Endothelial cell (in vitro differentiated cells): ENCODE measurements around the gene IL1RAPL2. TPM values are rescaled to one million over a fixed set of nuclear protein-coding genes. Genes with fewer than 3 reads are reported as not detected.

Experiments
- DNase-seq: peaks from one replicate; pipeline ENCODE4 v3.0.0; 2021; ENCODE audit warnings: low spot score
- H3K27ac Mint-ChIP-seq: one replicate; pipeline ENCODE4 v1.8.0; 2021; ENCODE audit warnings: mixed read lengths, inconsistent platforms; ENCODE audit not compliant: unreplicated experiment
- H3K27me3 Mint-ChIP-seq: one replicate; pipeline ENCODE4 v1.8.0; 2021; ENCODE audit warnings: mild to moderate bottlenecking, moderate library complexity, mixed read lengths, inconsistent platforms; ENCODE audit not compliant: unreplicated experiment
- H3K36me3 Mint-ChIP-seq: one replicate; pipeline ENCODE4 v1.8.0; 2021; ENCODE audit warnings: mild to moderate bottlenecking, low read depth, mixed read lengths, inconsistent platforms; ENCODE audit not compliant: unreplicated experiment
- H3K4me1 Mint-ChIP-seq: one replicate; pipeline ENCODE4 v1.8.0; 2021; ENCODE audit warnings: mild to moderate bottlenecking, mixed read lengths, inconsistent platforms; ENCODE audit not compliant: unreplicated experiment
- H3K4me3 Mint-ChIP-seq: one replicate; pipeline ENCODE4 v1.8.0; 2021; ENCODE audit warnings: mild to moderate bottlenecking, mixed read lengths, inconsistent platforms; ENCODE audit not compliant: unreplicated experiment
- H3K9me3 Mint-ChIP-seq: one replicate; pipeline ENCODE4 v1.8.0; 2021; ENCODE audit warnings: mixed read lengths, inconsistent platforms; ENCODE audit not compliant: unreplicated experiment
- total RNA-seq: library from RNA; stranded (reverse); fragmentation: NEBNext Ultra II Directional; extraction: Animal tissue kit (Norgen Biotek cat#: 25700); gene quantifications from one replicate; pipeline ENCODE4 v1.2.1, GENCODE V29; 2021; ENCODE audit not compliant: unreplicated experiment
- TF ChIP-seq, protein P1 (sequence below): fragments of 200-600 bp; sonication (generic); IDR thresholded peaks from one replicate; pipeline ENCODE4 v1.5.0; 2021; ENCODE audit warnings: antibody characterized with exemption; ENCODE audit not compliant: unreplicated experiment

Gene IL1RAPL2
- total RNA-seq, 1 donor from 2014 or later = 0.51 TPM

DNA sequence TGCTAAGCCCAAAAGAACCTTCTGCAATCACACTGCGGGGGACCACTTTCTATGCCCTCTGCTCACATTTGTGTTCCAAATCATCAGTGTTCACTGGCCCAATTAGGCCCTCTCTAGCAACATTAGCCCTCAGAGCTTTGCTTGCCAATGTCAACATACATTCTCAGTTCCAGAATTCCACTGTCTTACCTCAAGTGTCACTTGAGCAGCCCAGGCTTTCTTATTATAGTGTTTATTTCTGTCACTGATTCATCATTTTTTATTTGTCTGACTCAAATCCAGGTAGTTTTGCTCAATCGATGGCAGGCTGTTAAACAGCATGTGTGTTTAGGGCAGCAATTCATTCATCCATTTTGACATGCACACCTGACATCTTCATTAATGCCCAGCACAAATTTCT is 363.3 kb downstream of the IL1RAPL2 start:
- DNase-seq = no peak
- Mint-ChIP-seq H3K27me3 (no peaks in the 10 kb centered on the region), H3K4me3 (no peak overlapping the region), H3K27ac (no peak overlapping the region), H3K4me1 (no peaks in the 10 kb centered on the region), H3K9me3 (no peaks in the 10 kb centered on the region), H3K36me3 (no peaks in the 10 kb centered on the region)
- TF ChIP-seq, protein P1, sequence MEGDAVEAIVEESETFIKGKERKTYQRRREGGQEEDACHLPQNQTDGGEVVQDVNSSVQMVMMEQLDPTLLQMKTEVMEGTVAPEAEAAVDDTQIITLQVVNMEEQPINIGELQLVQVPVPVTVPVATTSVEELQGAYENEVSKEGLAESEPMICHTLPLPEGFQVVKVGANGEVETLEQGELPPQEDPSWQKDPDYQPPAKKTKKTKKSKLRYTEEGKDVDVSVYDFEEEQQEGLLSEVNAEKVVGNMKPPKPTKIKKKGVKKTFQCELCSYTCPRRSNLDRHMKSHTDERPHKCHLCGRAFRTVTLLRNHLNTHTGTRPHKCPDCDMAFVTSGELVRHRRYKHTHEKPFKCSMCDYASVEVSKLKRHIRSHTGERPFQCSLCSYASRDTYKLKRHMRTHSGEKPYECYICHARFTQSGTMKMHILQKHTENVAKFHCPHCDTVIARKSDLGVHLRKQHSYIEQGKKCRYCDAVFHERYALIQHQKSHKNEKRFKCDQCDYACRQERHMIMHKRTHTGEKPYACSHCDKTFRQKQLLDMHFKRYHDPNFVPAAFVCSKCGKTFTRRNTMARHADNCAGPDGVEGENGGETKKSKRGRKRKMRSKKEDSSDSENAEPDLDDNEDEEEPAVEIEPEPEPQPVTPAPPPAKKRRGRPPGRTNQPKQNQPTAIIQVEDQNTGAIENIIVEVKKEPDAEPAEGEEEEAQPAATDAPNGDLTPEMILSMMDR = no peak

DNA sequence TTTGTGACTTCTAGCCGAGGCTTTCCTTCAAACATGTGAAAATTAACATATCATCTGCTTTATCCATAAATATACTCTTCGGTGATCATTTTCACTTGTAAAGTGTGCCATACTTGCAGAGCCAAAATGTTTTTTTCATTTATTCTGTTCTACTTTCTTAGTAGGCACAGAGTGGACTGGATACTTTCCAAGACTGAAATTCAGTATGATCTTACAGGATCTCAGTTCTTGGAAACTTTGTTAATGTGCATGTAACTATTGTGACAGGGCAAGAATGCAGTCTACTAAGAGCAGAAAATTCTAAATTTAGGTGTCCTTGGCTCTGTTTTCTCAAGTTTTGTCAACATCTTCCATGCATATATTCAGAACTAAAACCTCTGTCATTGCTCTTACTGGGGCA is 369.6 kb downstream of the IL1RAPL2 start:
- H3K36me3 Mint-ChIP-seq = no peaks in the 10 kb centered on the region
- no peak overlapping the region for H3K27ac Mint-ChIP-seq
- no peak for DNase-seq
- TF ChIP-seq, protein P1 = no peak
- no peak overlapping the region for H3K4me3 Mint-ChIP-seq
- H3K27me3 Mint-ChIP-seq = no peaks in the 10 kb centered on the region
- no peaks in the 10 kb centered on the region for H3K9me3 Mint-ChIP-seq
- no peaks in the 10 kb centered on the region for H3K4me1 Mint-ChIP-seq

DNA sequence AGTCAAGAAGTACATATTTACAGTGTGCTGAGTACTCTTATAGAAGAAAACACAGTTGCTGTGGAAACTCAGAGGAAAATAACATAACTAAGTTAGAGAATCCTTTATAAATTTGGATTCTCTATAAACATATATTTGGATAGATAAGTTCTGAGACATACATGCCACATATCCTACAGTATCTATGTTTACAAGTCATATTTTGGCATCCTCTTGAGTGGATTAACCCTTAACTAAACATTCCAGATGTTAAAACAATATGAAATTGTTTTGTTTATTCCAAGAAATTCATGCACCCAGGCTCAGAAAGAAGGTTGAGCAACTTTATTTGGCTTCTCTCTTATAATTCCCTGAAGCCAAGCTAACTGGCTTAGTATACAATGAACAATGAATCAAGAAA is 387.3 kb downstream of the IL1RAPL2 start:
- TF ChIP-seq, protein P1 = no peak
- no peak overlapping the region for H3K27ac Mint-ChIP-seq
- no peaks in the 10 kb centered on the region for H3K27me3 Mint-ChIP-seq
- H3K36me3 Mint-ChIP-seq = no peaks in the 10 kb centered on the region
- no peaks in the 10 kb centered on the region for H3K4me1 Mint-ChIP-seq
- DNase-seq = no peak
- no peak overlapping the region for H3K4me3 Mint-ChIP-seq
- no peaks in the 10 kb centered on the region for H3K9me3 Mint-ChIP-seq

DNA sequence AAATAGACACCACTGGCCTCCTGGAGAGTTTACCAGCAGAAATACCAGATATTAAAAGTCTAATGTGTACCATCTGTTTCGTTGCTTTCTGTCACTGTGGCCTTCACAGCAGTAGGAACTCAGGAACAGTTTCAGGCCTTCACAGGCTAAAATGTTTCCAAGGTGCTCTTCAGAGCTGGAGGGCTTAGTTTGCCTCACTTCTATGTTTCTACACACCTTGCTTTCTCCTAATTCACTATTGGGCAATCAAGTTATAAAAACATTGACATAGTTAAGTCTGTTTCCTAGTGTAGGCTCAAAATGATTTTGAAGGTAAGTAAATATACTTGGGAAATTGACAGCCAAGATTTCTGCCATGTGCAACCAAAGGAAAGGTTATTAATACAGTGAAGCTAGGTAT is 395.9 kb downstream of the IL1RAPL2 start:
- Mint-ChIP-seq H3K36me3 (no peaks in the 10 kb centered on the region), H3K9me3 (no peaks in the 10 kb centered on the region), H3K4me1 (no peaks in the 10 kb centered on the region), H3K4me3 (no peak overlapping the region), H3K27ac (no peak overlapping the region), H3K27me3 (no peaks in the 10 kb centered on the region)
- no peak for DNase-seq
- TF ChIP-seq, protein P1 = no peak

DNA sequence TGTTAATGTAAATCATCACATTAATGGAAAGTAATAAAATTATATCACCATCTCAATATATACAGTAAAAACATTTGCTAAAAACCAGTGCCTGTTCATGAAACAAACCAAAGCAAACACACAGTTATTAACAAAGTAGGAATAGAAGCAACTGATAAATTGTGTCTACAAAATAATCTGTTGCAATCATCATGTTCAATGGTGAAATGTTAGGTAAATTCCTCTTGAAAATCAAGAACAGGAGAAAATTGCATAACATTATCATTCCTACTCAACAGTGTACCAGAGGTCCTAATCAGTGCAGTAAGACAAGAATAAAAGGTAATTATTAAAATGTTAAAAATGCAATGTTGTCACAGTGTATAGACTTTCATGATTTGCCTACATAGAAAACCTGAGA is 402.2 kb downstream of the IL1RAPL2 start:
- Mint-ChIP-seq H3K9me3 (no peaks in the 10 kb centered on the region), H3K4me3 (no peak overlapping the region), H3K27ac (no peak overlapping the region), H3K27me3 (no peaks in the 10 kb centered on the region), H3K4me1 (no peaks in the 10 kb centered on the region), H3K36me3 (no peaks in the 10 kb centered on the region)
- TF ChIP-seq, protein P1 = no peak
- DNase-seq = no peak
